Subcutaneous abdominal adipose tissue (tissue), 5 donors: ENCODE results near the gene RAB6A.

Experiments used
- H3K27ac ChIP-seq: one replicate; pipeline ENCODE4 v1.7.0; 2013; ENCODE audit warnings: low read depth, mild to moderate bottlenecking, inconsistent platforms, low read length, moderate library complexity
- H3K27me3 ChIP-seq, 5 donors: one replicate each; pipeline ENCODE4 v1.7.0; 2013; ENCODE audit warnings: low read length in 5 of 5, inconsistent platforms in 1 of 5; ENCODE audit not compliant: control insufficient read depth in 5 of 5, insufficient read depth in 4 of 5
- H3K36me3 ChIP-seq, 5 donors: one replicate each; pipeline ENCODE4 v1.7.0; 2013; ENCODE audit warnings: low read length in 5 of 5; ENCODE audit not compliant: control insufficient read depth in 5 of 5, insufficient read depth in 5 of 5
- H3K4me1 ChIP-seq, 5 donors: one replicate each; pipeline ENCODE4 v1.7.0; 2013; ENCODE audit warnings: low read length in 5 of 5, mild to moderate bottlenecking in 3 of 5, moderate library complexity in 1 of 5; ENCODE audit not compliant: control insufficient read depth in 5 of 5, insufficient read depth in 5 of 5
- H3K4me3 ChIP-seq, 5 donors: one replicate each; pipeline ENCODE4 v1.7.0; 2013; ENCODE audit warnings: low read length in 5 of 5, low read depth in 1 of 5
- H3K9ac ChIP-seq, 5 donors: one replicate each; pipeline ENCODE4 v1.7.0; 2013; ENCODE audit warnings: low read length in 5 of 5, mild to moderate bottlenecking in 4 of 5, moderate library complexity in 3 of 5
- H3K9me3 ChIP-seq, 5 donors: one replicate each; pipeline ENCODE4 v1.7.0; 2013; ENCODE audit warnings: low read length in 5 of 5; ENCODE audit not compliant: control insufficient read depth in 5 of 5
- donor health status: healthy.
- donor health status: healthy.
- donor health status: healthy.
- donor health status: healthy.
- donor health status: healthy.

RAB6A gene

GRCh38 chr11:73641668-73642067 is 119.2 kb downstream of the RAB6A start:
- H3K9ac ChIP-seq = no peak overlapping the region
- H3K36me3 ChIP-seq = no peaks in the 10 kb centered on the region
- H3K4me1 ChIP-seq = peaks cover 0 to 12% (median 9%) of the 10 kb centered on the region in 5 donors
- H3K9me3 ChIP-seq = no peaks in the 10 kb centered on the region
- H3K27ac ChIP-seq = no peak overlapping the region
- H3K27me3 ChIP-seq = peaks cover 0 to 15% (median 14%) of the 10 kb centered on the region in 5 donors
- no peak overlapping the region for H3K4me3 ChIP-seq

- H3K36me3 ChIP-seq = no peaks in the 10 kb centered on the region
- H3K4me3 ChIP-seq = no peak overlapping the region
These were observed 120.3 kb downstream of the RAB6A start for GRCh38 chr11:73640592-73640991.

GRCh38 chr11:73637012-73637411 is 123.9 kb downstream of the RAB6A start:
- H3K4me3 ChIP-seq = no peak overlapping the region

More at GRCh38 chr11:73640592-73640991, 120.3 kb downstream of the RAB6A start:
- no peak overlapping the region for H3K9ac ChIP-seq
- no peak overlapping the region for H3K27ac ChIP-seq
- peaks cover 0 to 11% (median 5%) of the 10 kb centered on the region in 5 donors for H3K4me1 ChIP-seq
- H3K27me3 ChIP-seq = peaks cover 0 to 8% (median 7%) of the 10 kb centered on the region in 5 donors
- H3K9me3 ChIP-seq = no peaks in the 10 kb centered on the region

GRCh38 chr11:73636249-73636648 is 124.6 kb downstream of the RAB6A start:
- Histone ChIP-seq H3K9ac (no peak overlapping the region), H3K4me3 (no peak overlapping the region), H3K9me3 (no peaks in the 10 kb centered on the region), H3K4me1 (peaks cover 0 to 9% (median 5%) of the 10 kb centered on the region in 5 donors), H3K27me3 (no peaks in the 10 kb centered on the region), H3K27ac (no peak overlapping the region), H3K36me3 (no peaks in the 10 kb centered on the region)

More at GRCh38 chr11:73637012-73637411, 123.9 kb downstream of the RAB6A start:
- H3K9ac ChIP-seq = no peak overlapping the region
- no peaks in the 10 kb centered on the region for H3K36me3 ChIP-seq
- no peaks in the 10 kb centered on the region for H3K27me3 ChIP-seq
- H3K4me1 ChIP-seq = peaks cover 0 to 9% (median 5%) of the 10 kb centered on the region in 5 donors
- H3K9me3 ChIP-seq = no peaks in the 10 kb centered on the region
- H3K27ac ChIP-seq = no peak overlapping the region

GRCh38 chr11:73635721-73636120 is 125.2 kb downstream of the RAB6A start:
- no peaks in the 10 kb centered on the region for H3K27me3 ChIP-seq
- no peak overlapping the region for H3K4me3 ChIP-seq

GRCh38 chr11:73633999-73634398 is 126.9 kb downstream of the RAB6A start:
- no peak overlapping the region for H3K9ac ChIP-seq
- no peak overlapping the region for H3K4me3 ChIP-seq
- no peaks in the 10 kb centered on the region for H3K36me3 ChIP-seq
- H3K9me3 ChIP-seq = no peaks in the 10 kb centered on the region
- no peak overlapping the region for H3K27ac ChIP-seq
- peaks cover 0 to 4% (median 0%) of the 10 kb centered on the region in 5 donors for H3K27me3 ChIP-seq
- H3K4me1 ChIP-seq = no peaks in the 10 kb centered on the region

More at GRCh38 chr11:73635721-73636120, 125.2 kb downstream of the RAB6A start:
- Histone ChIP-seq H3K27ac (no peak overlapping the region), H3K4me1 (peaks cover 0 to 6% (median 5%) of the 10 kb centered on the region in 5 donors), H3K9ac (no peak overlapping the region), H3K36me3 (no peaks in the 10 kb centered on the region), H3K9me3 (no peaks in the 10 kb centered on the region)

- Histone ChIP-seq H3K9me3 (no peaks in the 10 kb centered on the region), H3K4me1 (no peaks in the 10 kb centered on the region), H3K27ac (no peak overlapping the region), H3K9ac (no peak overlapping the region), H3K4me3 (no peak overlapping the region), H3K27me3 (peaks cover 0 to 4% (median 0%) of the 10 kb centered on the region in 5 donors), H3K36me3 (no peaks in the 10 kb centered on the region)
These were observed 127.9 kb downstream of the RAB6A start for GRCh38 chr11:73632996-73633395.

- no peak overlapping the region for H3K4me3 ChIP-seq
These were observed 131.0 kb downstream of the RAB6A start for GRCh38 chr11:73629907-73630306.

GRCh38 chr11:73625696-73626318 is 135.1 kb downstream of the RAB6A start:
- no peak overlapping the region for H3K27ac ChIP-seq
- H3K9me3 ChIP-seq = no peaks in the 10 kb centered on the region
- H3K4me3 ChIP-seq = no peak overlapping the region
- H3K4me1 ChIP-seq = peaks cover 0 to 20% (median 7%) of the 10 kb centered on the region in 5 donors
- H3K27me3 ChIP-seq = peaks cover 0 to 5% (median 4%) of the 10 kb centered on the region in 5 donors
- no peaks in the 10 kb centered on the region for H3K36me3 ChIP-seq
- no peak overlapping the region for H3K9ac ChIP-seq

More at GRCh38 chr11:73629907-73630306, 131.0 kb downstream of the RAB6A start:
- no peaks in the 10 kb centered on the region for H3K36me3 ChIP-seq
- H3K27ac ChIP-seq = no peak overlapping the region
- H3K9me3 ChIP-seq = no peaks in the 10 kb centered on the region
- no peak overlapping the region for H3K9ac ChIP-seq
- H3K4me1 ChIP-seq = peaks cover 0 to 10% (median 4%) of the 10 kb centered on the region in 5 donors
- peaks cover 0 to 4% (median 0%) of the 10 kb centered on the region in 5 donors for H3K27me3 ChIP-seq
